ENCODE measurements around the gene TJP3. TPM values are rescaled to one million over a fixed set of nuclear protein-coding genes. Genes with fewer than 3 reads are reported as not detected.

Gene TJP3
- total RNA-seq, 1 experiment from 2014 or later: 1.6 TPM

DNA sequence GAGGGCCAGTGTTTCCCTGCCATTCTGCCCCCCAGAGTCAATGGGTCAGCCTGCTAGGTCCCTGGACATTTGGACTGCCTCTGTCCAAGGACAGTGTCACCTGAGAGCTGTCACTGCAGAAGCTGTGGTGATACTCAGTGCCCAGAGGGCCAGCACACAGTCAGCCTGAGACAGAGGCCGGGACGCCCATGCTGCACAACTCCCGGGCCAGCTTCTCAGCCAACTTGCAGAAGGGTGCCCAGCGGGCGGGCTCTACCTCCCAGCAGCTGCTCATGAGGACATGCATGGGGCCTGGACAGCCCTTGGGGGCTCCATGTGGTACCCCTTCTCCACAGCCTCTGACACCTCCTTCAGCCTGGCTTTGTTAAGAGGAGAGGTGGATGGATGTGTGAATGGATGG is 67.6 kb downstream of the TJP3 start:
- no TSS peak for BruUV-seq (replicated peaks)
- Mint-ChIP-seq H3K4me1 (ENCODE audit: insufficient read depth, unreplicated experiment) (no peaks in the 10 kb centered on the region), H3K9me3 (ENCODE audit: unreplicated experiment) (peaks cover 8% of the 10 kb centered on the region), H3K27ac (ENCODE audit: low read depth, unreplicated experiment) (no peak overlapping the region), H3K4me3 (ENCODE audit: unreplicated experiment) (no peak overlapping the region), H3K27me3 (ENCODE audit: insufficient read depth, unreplicated experiment) (no peaks in the 10 kb centered on the region), H3K36me3 (ENCODE audit: insufficient read depth, unreplicated experiment) (no peaks in the 10 kb centered on the region)
- ChIA-PET POLR2A (no interaction called here), CTCF (interaction anchor here (0.5 to 0.7 kb wide), 2 partner anchors 76 to 1038 kb away, joined by 3 to 4 read pairs; no protein-coding TSS in a partner anchor)
- no peak for DNase-seq (ENCODE audit: unreplicated experiment)
- intact Hi-C loops (cut with micrococcal nuclease): no loop called here
- TF ChIP-seq, protein P1, sequence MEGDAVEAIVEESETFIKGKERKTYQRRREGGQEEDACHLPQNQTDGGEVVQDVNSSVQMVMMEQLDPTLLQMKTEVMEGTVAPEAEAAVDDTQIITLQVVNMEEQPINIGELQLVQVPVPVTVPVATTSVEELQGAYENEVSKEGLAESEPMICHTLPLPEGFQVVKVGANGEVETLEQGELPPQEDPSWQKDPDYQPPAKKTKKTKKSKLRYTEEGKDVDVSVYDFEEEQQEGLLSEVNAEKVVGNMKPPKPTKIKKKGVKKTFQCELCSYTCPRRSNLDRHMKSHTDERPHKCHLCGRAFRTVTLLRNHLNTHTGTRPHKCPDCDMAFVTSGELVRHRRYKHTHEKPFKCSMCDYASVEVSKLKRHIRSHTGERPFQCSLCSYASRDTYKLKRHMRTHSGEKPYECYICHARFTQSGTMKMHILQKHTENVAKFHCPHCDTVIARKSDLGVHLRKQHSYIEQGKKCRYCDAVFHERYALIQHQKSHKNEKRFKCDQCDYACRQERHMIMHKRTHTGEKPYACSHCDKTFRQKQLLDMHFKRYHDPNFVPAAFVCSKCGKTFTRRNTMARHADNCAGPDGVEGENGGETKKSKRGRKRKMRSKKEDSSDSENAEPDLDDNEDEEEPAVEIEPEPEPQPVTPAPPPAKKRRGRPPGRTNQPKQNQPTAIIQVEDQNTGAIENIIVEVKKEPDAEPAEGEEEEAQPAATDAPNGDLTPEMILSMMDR (IDR thresholded peaks at IDR 0.05; ENCODE audit: unreplicated experiment): no peak

- Mint-ChIP-seq H3K9me3 (ENCODE audit: unreplicated experiment) (peaks cover 13% of the 10 kb centered on the region), H3K27ac (ENCODE audit: low read depth, unreplicated experiment) (no peak overlapping the region), H3K36me3 (ENCODE audit: insufficient read depth, unreplicated experiment) (no peaks in the 10 kb centered on the region), H3K27me3 (ENCODE audit: insufficient read depth, unreplicated experiment) (no peaks in the 10 kb centered on the region), H3K4me1 (ENCODE audit: insufficient read depth, unreplicated experiment) (no peaks in the 10 kb centered on the region), H3K4me3 (ENCODE audit: unreplicated experiment) (no peak overlapping the region)
- TF ChIP-seq, protein P1 (IDR thresholded peaks at IDR 0.05; ENCODE audit: unreplicated experiment): no peak
- DNase-seq (ENCODE audit: unreplicated experiment): no peak
- ChIA-PET CTCF (no interaction called here), POLR2A (no interaction called here)
- BruUV-seq (replicated peaks): no TSS peak
- intact Hi-C loops (cut with micrococcal nuclease): no loop called here
These were observed 68.4 kb downstream of the TJP3 start for GRCh38 chr19:3776479-3777040.

DNA sequence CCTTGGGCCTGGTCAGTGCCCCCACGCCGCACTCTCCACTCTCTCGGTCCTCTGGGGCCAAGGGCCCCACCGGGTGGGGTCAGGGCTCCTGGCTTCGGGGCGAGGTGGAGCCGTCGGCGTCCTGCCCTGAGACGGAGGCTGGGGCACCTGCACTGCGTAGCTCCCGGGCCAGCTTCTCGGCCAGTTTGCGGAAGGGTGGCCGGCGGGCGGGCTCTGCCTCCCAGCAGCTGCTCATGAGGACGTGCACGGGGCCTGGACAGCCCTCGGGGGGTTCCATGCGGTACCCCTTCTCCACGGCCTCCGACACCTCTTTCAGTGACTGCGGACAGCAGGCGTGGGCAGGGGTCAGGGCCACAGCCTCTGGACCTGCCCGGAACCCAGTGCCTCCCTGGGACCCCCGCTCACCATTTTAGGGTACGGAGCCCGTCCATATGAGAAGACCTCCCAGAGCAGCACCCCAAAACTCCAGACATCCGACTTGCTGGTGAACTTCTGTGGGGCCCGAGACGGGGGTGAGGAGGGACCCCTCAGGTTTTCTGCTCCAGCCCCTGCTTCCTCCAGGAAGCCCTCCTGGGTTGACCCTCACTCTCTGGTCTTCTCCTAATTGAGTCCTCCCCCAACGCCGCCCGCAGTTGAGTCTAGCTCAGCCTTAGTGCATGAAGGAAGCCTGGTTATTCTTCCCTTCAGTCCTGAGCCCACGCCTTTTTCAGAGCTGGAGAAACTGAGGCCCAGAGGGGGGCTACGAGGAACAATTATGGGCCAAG is 70.1 kb downstream of the TJP3 start:
- BruUV-seq (replicated peaks): no TSS peak
- Mint-ChIP-seq H3K27me3 (ENCODE audit: insufficient read depth, unreplicated experiment) (no peaks in the 10 kb centered on the region), H3K9me3 (ENCODE audit: unreplicated experiment) (peaks cover 25% of the 10 kb centered on the region), H3K36me3 (ENCODE audit: insufficient read depth, unreplicated experiment) (no peaks in the 10 kb centered on the region), H3K4me3 (ENCODE audit: unreplicated experiment) (no peak overlapping the region), H3K27ac (ENCODE audit: low read depth, unreplicated experiment) (no peak overlapping the region), H3K4me1 (ENCODE audit: insufficient read depth, unreplicated experiment) (no peaks in the 10 kb centered on the region)
- CTCF ChIA-PET: no interaction called here
- no peak for DNase-seq (ENCODE audit: unreplicated experiment)
- POLR2A ChIA-PET: interaction anchor here (0.5 kb wide), 1 partner anchor 51 kb away, joined by 4 read pairs; no protein-coding TSS in a partner anchor
- intact Hi-C loops (cut with micrococcal nuclease): no loop called here
- TF ChIP-seq, protein P1 (IDR thresholded peaks at IDR 0.05; ENCODE audit: unreplicated experiment): no peak

GRCh38 chr19:3778899-3779723 is 70.9 kb downstream of the TJP3 start:
- POLR2A ChIA-PET: interaction anchor here (0.5 kb wide), 2 partner anchors 50 to 101 kb away, joined by 3 to 4 read pairs; partner anchors contain the start of gene ATCAY
- TF ChIP-seq, protein P1 (IDR thresholded peaks at IDR 0.05; ENCODE audit: unreplicated experiment): no peak

More at GRCh38 chr19:3778899-3779723, 70.9 kb downstream of the TJP3 start:
- DNase-seq (ENCODE audit: unreplicated experiment): no peak
- CTCF ChIA-PET: no interaction called here
- Mint-ChIP-seq H3K4me1 (ENCODE audit: insufficient read depth, unreplicated experiment) (no peaks in the 10 kb centered on the region), H3K27ac (ENCODE audit: low read depth, unreplicated experiment) (no peak overlapping the region), H3K36me3 (ENCODE audit: insufficient read depth, unreplicated experiment) (no peaks in the 10 kb centered on the region), H3K27me3 (ENCODE audit: insufficient read depth, unreplicated experiment) (peaks cover 1% of the 10 kb centered on the region), H3K9me3 (ENCODE audit: unreplicated experiment) (peaks cover 25% of the 10 kb centered on the region), H3K4me3 (ENCODE audit: unreplicated experiment) (no peak overlapping the region)
- no TSS peak for BruUV-seq (replicated peaks)
- intact Hi-C loops (cut with micrococcal nuclease): no loop called here
